Measurements from ENCODE around the gene OPN5.

OPN5 gene

DNA sequence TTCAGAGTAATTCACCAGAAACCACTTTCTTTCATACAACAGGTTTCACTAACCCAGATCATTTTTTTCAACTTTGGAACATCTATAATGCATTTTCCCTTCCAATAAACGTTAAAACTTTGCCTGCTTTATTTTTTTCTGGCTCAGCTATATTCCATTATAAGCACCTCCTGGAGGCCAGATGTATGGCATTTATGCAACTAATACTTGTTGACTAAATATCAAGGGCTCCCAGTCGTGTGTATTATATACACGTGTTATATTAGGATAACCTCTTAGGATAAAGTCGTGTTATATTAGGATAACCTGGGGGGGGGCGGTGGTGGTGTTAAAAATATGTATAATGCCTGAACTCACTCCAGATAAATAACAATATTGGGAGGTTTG lies 6.7 kb downstream of the OPN5 start:
- DNase-seq (ENCODE audit: low spot score), result no peak

DNA sequence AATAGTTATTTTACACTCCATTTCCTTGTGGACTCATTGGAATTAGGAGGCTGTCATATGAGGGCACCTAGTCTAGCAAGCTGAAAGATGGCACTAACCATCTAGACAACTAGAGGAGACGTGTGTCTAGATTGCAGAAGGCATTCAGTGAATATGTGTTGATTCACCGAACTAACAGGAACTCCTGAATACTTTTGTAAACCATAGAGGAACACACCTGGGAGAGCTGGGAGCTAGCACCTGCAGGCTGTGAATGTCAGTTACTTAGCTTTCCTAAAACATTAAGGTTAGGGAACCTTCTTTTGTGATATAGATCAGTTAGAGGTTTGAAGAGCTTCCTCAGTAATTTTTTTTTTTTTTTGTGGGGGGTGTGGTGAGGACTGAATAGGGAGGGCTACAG lies 7.7 kb downstream of the OPN5 start:
- no peak for DNase-seq (ENCODE audit: low spot score)

DNA sequence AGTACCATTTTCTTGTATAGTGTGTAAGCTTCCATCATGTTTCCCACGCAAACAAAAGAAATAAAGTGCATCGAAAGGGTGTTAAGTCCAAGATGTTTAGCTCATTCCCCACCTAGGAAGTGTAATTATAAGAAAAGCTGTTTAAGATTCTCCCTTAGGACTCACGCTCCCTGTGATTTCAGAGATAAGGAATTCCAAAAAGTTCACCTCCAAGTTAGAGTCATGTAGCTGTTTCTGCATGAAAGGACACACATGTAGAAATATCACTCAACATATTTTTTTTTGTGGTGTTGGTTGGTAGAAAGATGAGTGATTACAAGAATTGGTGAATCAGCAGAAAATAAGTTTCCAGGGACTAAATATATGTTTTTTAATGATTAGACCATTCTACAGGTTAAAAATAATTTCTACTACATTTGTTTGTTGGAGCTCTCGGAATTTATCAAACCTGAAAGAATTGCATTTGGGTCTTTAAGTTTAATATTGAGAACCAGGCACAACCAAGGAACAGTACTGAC lies 10.4 kb downstream of the OPN5 start:
- DNase-seq (ENCODE audit: low spot score), result no peak

DNA sequence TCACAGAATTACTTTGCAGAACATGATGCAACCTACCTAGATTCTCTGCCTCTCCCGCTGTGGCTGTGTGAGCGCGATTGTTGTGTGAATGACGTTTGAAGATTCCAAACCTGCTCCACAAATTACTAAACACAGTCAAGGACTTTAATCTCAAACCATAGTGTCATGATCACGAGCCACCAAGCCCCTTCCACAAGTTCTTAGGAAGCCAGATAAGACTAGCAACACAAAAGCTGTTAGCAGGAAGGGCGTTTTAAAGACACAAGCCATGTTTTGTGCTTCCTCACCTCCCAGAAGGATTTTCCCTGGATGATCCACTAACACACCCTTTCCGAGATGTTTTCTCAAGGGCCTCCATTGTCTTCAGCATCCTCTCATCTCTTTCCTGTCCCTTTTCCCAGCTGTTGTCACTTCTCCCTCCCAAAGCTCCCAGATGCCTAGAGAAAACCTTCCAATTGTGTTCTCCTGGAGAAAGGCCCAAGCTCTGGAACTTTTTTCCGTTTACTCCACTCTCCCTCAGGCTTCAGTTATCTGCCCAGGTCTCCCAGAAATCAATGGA lies 12.8 kb downstream of the OPN5 start:
- DNase-seq (ENCODE audit: low spot score), result no peak

DNA sequence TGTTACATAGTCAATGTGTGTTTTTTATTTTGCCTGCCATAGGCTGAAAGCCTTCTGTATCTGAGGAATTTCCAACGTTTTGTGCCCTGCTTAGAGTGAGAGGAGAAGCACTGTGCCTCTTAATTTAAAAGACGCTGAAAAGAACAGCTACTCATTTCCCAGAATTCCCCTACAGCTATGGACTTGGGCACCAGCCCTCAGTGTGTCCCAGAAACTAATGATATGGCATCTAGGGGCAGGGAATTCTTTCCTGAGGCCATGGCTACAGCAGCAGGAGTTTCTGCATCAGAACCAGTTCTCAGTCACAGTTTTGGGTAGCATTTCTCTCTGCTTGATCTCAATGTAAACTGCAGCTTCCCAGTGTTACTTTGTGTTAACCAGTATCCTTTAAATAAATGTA lies 20.2 kb downstream of the OPN5 start:
- DNase-seq (ENCODE audit: low spot score), result no peak

DNA sequence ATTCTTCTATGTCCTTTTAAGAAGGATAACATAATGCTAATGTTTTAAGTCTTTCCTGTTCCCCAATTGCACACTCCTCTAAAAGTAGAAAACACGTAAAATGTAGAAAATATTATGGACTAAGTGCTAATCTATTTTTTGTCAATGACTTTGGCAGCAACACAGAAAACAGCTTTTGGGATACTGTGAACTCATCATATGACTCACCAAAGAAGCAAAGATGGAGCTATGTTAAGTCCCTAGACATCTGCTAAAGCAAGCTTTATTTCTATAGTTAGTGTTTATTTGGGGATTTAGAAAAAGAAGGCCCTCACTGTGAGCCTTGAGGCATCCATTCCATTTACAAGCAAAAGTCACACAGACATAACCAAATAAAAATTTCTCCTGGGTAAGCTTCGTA lies 23.0 kb downstream of the OPN5 start:
- no peak for DNase-seq (ENCODE audit: low spot score)

DNA sequence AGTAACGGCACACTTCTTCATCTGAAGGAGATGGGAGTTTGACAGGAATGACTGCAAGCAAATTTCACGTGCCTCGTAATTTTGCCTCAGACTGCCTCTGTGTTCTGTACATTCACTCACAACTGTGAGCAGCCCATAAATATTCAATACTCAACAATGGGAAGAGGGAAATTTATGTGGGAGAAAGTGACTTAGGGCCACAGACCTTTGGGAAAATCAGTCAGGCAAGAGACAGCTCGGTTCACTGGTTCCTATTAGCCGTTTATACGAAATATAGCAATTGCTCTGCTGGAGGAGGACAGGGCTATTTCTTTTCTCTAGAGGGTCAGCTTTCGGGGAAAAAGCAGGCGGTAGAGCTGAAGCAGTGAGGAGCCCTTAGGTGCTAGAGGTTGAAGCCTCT lies 28.0 kb downstream of the OPN5 start:
- DNase-seq (ENCODE audit: low spot score), result no peak

DNA sequence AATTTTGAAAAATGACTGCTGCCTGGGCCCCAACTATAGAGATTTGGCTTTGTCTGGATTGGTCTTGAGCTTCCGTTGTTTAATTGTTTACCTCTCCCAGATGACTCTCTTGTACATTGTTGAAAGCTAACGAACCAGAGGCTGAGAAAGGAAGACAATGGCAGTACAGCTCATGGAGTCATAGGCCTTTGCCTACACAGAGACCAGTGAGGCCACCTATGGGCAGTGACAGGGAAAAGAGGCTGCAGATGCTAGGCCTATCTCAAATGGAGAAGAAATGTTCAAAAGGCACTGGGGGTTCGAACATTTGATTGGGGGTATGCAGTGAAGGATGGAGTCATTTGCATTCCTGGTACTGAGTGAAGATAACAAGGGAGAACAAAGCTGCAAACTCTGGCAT lies 29.1 kb downstream of the OPN5 start:
- DNase-seq (ENCODE audit: low spot score), result no peak

DNA sequence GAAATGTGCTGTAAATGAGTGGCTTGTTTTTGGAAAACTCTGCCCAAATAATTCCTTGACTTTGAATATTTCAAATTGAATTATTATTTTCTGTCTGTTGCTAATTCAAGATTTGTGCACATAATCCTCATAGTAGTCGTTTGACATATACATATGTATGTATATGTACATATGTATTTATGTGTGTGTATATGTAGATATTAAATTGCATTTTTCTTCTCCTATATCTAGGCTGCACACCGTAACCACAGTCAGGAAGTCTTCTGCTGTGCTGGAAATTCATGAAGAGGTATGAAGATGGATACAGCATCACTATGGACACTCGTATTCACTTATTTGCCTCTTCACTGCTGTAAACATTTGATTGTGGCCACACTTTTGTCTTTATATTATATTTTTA lies 29.6 kb downstream of the OPN5 start:
- no peak for DNase-seq (ENCODE audit: low spot score)

DNA sequence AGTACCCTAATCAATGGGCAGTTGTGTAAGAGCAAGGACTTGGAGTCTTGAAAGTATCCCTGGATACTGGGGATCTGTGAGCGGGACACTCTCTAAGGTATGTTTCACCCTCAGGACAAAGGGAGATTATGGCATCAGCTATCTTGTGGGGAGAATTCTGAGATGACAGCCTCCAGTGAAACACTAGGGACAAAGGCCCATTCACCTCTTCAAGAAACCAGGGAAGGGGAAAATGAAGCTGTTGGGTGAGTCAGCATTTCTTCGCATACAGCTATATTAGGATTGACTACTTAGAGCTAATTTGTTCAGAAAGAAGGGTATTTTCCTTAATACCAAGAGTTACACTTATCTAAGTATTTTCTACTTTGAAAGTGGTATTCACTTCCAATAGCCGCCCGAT lies 35.9 kb downstream of the OPN5 start:
- DNase-seq (ENCODE audit: low spot score), result no peak

DNA sequence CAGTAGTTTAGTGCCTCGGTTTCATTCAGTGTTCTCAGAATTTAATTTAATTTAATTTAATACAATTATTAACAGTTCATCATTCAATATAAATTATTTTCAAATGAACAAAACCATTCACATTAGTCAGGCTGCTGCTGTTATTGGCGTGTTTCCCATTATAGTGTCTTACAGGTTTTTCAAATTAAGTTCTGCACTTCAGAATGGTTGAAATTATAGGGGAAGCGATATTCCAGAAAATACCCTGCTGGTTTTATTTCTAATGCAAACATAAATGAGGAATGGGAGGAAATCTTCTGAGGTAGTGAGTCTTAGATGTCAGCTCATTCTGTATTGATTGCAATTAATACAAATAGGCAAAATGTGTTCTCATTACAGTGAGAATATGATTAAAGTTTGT lies 37.6 kb downstream of the OPN5 start:
- DNase-seq (ENCODE audit: low spot score), result no peak

DNA sequence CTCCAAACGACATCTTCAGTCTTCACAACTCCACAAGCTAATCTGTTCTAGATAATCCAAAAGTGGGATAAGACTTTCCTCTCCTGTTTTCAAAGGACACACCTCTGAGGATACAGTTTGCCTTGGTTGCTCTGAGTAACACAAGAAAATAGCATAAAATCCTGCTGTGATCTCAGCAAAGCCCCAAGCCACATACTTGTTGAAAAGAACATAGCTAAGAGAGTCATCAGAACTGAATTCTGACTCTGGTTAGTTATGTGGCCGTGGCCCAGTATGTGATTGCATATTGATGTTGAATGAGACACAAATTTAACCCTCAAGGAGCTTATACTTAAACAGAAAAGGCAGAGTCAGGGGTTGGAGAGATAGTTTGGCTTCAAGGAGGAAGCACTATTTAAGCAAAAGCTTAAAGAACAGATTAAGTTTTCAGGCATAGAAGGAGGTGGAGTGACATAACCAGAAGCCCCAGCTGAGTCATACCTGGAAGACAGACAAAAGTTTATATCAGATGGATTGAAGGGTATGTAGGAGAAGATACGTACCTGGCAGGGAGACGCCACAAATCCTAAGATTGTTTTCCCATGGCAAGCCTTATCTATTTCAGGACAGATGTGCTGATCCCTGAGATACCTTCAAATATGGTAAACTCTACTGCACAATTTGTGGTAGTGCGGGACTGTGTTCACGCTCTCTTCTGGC lies 41.2 kb downstream of the OPN5 start:
- DNase-seq (ENCODE audit: low spot score), result no peak

DNA sequence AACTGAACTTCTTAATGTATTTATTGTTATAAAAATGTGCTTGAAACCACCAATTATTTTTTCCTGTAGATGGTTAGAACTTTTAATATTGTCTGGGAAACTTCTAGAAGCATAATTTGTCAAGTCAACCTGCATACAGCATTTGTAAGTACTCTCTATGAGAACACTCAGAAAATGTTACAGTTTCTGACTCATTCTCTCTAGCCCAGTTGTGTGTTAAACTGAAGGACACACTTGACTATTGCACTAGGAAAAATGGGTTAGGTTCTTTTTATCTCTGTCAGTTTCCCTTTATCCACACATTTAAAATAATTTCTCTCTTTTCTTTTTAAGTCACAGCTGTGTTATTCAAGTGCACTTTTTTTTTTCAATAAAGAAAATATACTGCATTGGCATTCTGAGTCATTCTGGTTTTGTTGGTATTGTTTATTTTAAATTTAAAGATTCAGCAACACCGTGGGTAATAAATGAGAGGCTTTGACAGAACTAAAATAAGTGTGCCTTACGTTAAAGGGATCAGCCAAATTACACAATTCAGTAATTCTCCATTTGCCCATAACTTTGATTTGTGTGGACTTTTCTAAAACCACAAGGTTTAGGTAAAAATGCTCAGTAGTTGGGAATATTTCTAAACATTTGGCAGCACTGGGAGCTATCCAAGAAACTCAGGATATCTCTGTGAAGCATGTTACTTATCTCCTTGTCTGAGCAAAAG lies 50.7 kb downstream of the OPN5 start:
- no peak for DNase-seq (ENCODE audit: low spot score)

DNA sequence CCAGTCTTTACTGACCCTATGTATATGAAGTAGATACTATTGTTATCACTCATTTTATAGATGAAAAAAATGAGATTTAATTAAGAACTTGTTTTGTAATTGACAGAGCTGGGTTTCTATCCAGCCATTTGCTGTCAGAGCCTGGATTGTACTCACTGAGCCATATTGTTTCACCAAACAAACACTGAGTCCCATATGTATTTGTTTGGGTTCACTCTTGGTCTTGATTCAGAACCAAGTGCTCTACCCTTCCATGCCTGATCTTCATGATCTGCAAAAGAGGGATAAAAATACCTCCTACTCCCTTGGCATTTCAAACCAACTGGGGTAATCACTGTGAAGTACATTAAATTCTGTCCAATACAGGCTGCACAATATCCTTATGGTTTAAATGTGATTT lies 52.4 kb downstream of the OPN5 start:
- no peak for DNase-seq (ENCODE audit: low spot score)

DNA sequence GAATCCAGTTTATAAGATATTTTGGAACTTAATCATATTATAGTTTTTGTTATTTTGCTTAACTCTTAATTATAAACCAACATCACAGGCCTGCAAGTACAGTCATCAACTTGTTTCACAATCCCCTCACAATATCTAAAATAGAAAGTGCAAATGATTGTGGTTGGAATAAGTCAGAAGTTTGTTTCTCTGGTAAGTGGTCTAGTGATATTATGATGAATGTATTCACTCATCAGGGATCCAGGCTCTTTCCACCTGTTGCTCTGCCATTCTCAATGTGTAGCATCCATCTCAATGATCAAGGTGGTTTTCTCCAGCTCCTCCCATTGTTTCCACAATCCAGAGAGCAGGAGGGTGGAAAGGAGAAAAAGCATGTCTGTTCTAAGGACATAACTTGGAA lies 54.2 kb downstream of the OPN5 start:
- DNase-seq (ENCODE audit: low spot score), result no peak

DNA sequence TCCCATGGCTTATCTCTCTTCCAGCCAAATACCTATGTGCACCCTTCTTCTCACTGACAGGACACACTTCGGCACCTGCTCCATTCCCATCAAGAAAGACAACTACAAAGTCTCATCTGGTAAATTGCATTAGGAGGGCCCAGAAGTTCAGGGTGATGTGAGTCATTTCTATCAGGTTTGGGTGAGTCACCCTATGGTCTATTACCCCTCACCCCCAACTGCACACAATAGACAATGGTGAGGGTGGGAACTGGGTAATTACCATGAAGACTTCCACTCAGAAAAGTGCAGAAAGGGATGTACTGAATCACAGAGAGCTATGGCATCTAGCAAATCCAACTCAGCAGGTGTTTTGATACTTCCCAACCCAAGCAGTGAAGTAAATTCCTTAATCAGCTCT lies 54.8 kb downstream of the OPN5 start:
- DNase-seq (ENCODE audit: low spot score), result no peak

DNA sequence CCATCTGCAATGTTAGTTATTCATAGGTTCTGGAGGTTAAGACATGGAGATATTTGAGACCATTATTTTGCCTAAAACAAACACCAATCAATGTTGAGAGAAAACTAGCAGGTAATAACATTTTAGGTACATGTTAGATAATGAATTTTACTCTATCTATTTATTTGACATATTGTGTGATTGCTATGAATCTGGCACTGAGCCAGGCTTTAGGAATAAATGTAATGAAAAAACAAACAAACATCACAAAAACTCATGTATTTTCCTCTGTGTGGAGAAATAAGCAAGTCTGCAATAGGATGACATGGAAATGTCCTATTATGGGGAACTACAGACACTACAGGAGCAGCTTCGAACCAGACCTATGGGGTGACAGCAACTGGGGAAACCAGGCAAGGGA lies 57.8 kb downstream of the OPN5 start:
- no peak for DNase-seq (ENCODE audit: low spot score)

DNA sequence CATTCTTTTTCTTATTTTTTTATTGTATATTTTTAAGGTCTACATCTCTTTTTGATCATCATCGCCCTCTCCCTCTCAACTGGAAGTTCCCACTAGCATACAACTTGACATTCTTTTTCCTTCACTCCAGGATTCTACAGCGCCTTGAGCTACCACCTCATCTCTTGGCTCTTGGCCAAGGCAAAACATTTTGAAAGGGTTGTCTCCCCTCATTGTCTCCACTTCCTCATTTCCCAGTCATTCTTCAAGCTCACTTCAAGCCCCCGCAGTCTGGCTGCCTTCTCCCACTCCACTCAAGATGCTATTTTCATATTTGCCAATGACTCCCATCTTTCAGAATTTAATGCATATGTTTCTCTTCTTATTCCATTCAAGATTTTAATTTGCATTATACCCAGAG lies 63.0 kb downstream of the OPN5 start:
- no peak for DNase-seq (ENCODE audit: low spot score)

DNA sequence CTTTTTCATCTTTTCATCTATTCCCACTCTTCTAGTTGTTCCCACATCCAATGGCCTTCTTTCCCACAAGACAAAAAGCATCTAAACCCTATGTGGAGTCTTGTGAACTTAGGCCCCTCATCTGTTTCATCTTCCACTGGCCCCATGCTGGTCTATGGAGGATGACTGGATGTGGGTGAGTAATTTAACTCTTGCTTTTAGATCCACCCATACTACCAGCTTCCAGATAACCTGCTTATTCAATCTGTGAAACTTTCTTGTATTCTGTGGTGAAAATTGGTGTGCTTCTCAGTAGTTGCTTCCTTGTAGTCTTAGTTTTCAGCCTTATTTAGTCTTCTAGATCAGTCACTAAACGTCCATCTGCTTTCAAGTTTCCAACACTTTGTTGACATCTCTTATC lies 64.9 kb downstream of the OPN5 start:
- DNase-seq (ENCODE audit: low spot score), result no peak

DNA sequence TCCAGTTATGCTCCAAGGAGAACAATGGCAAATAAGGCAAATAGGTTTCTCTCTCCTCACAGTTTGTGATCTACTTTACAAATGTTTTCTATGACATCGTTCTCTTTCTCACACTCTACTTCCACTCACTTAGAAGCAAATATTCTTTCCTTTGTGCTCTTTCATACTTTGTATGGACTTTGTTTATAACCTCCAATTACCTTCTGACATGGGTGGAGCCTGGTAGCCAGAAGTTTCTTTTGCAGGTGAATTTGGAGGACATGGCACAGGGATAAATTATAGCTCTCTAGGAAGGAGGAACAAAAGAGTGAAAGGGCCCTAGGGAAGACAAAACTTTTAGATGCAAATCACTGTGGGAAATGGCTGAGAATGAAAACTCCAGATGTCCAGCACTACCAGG lies 69.3 kb downstream of the OPN5 start:
- DNase-seq (ENCODE audit: low spot score), result no peak

DNA sequence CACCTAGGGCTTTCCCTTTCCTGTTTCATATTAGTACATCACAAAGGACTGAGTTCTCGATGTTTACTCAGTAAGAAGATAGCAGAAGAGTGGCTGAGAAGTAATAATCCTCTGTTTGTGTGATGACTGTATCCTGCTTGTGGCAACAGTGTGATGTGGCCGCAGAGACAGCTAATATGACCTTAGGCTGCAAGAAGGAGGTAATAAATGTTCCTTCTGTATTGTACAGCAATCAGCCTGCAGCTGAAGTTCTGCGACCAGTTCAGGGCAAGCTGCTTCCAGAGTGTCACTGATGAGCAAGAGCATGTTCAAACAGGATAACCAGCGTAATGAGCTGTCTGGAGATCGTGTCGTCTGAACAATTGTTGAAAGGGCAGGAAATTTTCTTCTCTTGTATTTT lies 70.9 kb downstream of the OPN5 start:
- no peak for DNase-seq (ENCODE audit: low spot score)

DNA sequence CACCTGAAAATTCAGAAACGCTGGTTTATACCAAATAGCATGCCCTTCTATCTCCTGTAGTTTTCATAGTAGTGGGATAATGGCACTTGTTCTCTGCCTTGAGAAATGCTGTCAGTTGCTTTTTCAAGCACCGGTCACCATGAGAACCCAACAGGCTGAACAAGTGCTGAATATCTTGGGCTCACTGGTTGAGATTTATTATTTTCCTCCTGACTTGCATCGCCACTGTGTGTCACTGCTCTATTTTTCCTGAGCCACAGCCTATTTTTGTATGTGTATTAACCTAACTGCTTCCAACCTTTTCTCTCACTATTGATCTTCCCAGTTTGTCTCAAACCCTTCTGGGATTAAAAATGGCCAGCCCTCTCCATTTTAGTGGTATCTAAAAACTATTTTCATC lies 71.9 kb downstream of the OPN5 start:
- DNase-seq (ENCODE audit: low spot score), result no peak

DNA sequence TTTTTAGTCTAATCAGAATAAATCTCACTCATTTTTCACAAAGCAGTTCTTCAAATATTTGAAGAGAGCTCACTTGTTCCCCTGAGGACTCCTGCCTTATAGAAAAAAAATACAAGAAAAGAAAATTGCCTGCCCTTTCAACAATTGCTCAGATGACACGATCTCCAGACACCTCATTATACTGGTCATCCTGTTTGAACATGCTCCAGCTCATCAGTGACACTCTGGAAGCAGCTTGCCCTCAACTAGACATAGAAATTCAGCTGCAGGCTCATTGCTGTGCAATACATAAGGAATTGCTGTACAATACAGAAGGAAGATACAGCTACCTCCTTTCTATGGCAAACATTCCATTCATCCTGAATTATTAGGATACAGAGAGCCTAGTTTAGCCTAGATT lies 73.1 kb downstream of the OPN5 start:
- no peak for DNase-seq (ENCODE audit: low spot score)

DNA sequence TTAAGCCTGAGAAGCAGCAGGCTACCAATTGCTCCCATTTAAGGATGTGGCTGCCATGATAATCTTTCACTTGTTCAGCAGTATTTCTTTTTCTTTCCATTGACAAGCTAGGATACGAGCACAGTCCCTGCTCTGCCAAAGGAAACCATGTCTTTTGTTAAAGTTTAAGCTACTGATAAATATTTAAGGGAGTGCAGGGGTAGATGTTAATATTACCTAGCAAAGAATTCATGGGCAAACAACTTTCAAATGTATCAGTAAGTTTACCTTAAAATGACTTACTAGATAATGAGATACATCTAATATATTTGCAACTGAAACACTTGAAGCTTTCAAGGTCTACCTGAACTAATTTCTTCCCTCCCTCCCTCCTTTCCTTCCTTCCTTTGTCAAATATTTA lies 77.3 kb downstream of the OPN5 start:
- DNase-seq (ENCODE audit: low spot score), result no peak

Measured in ecto neural progenitor cell (in vitro differentiated cells).